Keratinocyte (primary cell): Measurements from ENCODE around the gene ZNF777. TPM values are rescaled to one million over a fixed set of nuclear protein-coding genes. Genes with fewer than 3 reads are reported as not detected.

Source experiments
- DNase-seq: peaks from one replicate; pipeline ENCODE4 v3.0.0-alpha.2; 2011; ENCODE audit warnings: low read depth, missing footprints, low spot score
- FAIRE-seq: peaks from 2 replicates; lab custom pipeline; 2011; peaks lifted over from hg19 to GRCh38; lab: Jason Lieb, UNC
- H2AFZ ChIP-seq: 2 replicates; pipeline ENCODE4 v1.6.0; 2012; ENCODE audit warnings: low read length, control low read depth, inconsistent platforms; ENCODE audit not compliant: control insufficient read depth
- H3K27ac ChIP-seq: 2 replicates; pipeline ENCODE4 v1.5.1; 2011; ENCODE audit warnings: low read length; ENCODE audit not compliant: control insufficient read depth, insufficient read depth
- H3K27me3 ChIP-seq: 3 replicates; pipeline ENCODE4 v1.6.0; 2011; ENCODE audit warnings: low read length; ENCODE audit not compliant: control insufficient read depth, insufficient read depth; ENCODE audit errors: extremely low read depth
- H3K36me3 ChIP-seq, 2 experiments: 2 replicates in 1 of 2; 3 replicates in 1 of 2; pipeline ENCODE4 v1.5.1; 2011; ENCODE audit warnings: low read length in 2 of 2, mild to moderate bottlenecking in 1 of 2; ENCODE audit not compliant: control insufficient read depth in 2 of 2, insufficient read depth in 2 of 2; ENCODE audit errors: extremely low read depth in 1 of 2
- H3K4me1 ChIP-seq: 3 replicates; pipeline ENCODE4 v1.5.1; 2011; ENCODE audit warnings: low read length; ENCODE audit not compliant: control insufficient read depth, insufficient read depth; ENCODE audit errors: extremely low read depth
- H3K4me2 ChIP-seq: 3 replicates; pipeline ENCODE4 v1.6.0; 2011; ENCODE audit warnings: low read depth, low read length; ENCODE audit not compliant: control insufficient read depth, insufficient read depth; ENCODE audit errors: extremely low read depth
- H3K4me3 ChIP-seq, 3 experiments: fragments of 200-600 bp in 1 of 3; sonication (generic) in 1 of 3; 2 replicates in 2 of 3; 3 replicates in 1 of 3; pipeline ENCODE4 v1.5.1; 2011 to 2016; ENCODE audit warnings: low read length in 3 of 3, mild to moderate bottlenecking in 3 of 3, control low read depth in 2 of 3, inconsistent platforms in 1 of 3, low read depth in 1 of 3, mixed read lengths in 1 of 3, mixed run types in 1 of 3, moderate library complexity in 1 of 3; ENCODE audit not compliant: control insufficient read depth in 2 of 3, insufficient read depth in 2 of 3; ENCODE audit errors: extremely low read depth in 1 of 3
- H3K79me2 ChIP-seq: 2 replicates; pipeline ENCODE4 v1.6.0; 2012; ENCODE audit warnings: low read length; ENCODE audit not compliant: control insufficient read depth, insufficient read depth
- H3K9ac ChIP-seq: 3 replicates; pipeline ENCODE4 v1.6.0; 2011; ENCODE audit warnings: low read length; ENCODE audit not compliant: control insufficient read depth, insufficient read depth; ENCODE audit errors: extremely low read depth
- H3K9me1 ChIP-seq: 3 replicates; pipeline ENCODE4 v1.6.0; 2011; ENCODE audit warnings: low read length; ENCODE audit not compliant: control insufficient read depth, insufficient read depth; ENCODE audit errors: extremely low read depth
- H3K9me3 ChIP-seq: 2 replicates; pipeline ENCODE4 v1.5.1; 2012; ENCODE audit warnings: low read depth, low read length; ENCODE audit not compliant: control insufficient read depth
- H4K20me1 ChIP-seq: 3 replicates; pipeline ENCODE4 v1.6.0; 2011; ENCODE audit warnings: low read length; ENCODE audit not compliant: control insufficient read depth, insufficient read depth; ENCODE audit errors: extremely low read depth
- CTCF ChIP-seq, 3 experiments: IDR thresholded peaks in 1 of 3; conservative IDR thresholded peaks in 1 of 3; optimal IDR thresholded peaks in 1 of 3; 2 replicates in 2 of 3; 3 replicates in 1 of 3; pipeline versions ENCODE3 to v1.5.1; 2011; ENCODE audit warnings: low read length in 3 of 3, mild to moderate bottlenecking in 3 of 3, moderate library complexity in 2 of 3, control low read depth in 1 of 3, inconsistent platforms in 1 of 3; ENCODE audit not compliant: insufficient read depth in 2 of 3; ENCODE audit errors: extremely low read depth in 1 of 3
- EZH2 ChIP-seq: IDR thresholded peaks from one replicate; pipeline ENCODE4 v1.6.1; 2012; ENCODE audit warnings: inconsistent platforms, mild to moderate bottlenecking, low read length, moderate library complexity
- dilution Hi-C: fragments of 300-500 bp; cut with MboI; formaldehyde crosslinking; loops from one replicate; pipeline ENCODE4 v1.7.0; 2020; ENCODE audit warnings: low sequenced_read_pairs; ENCODE audit not compliant: extremely low pct_ligation_motif_present
- polyA plus RNA-seq, 5 experiments: library from polyadenylated mRNA; depleted of rRNA in 3 of 5; stranded (reverse) in 3 of 5; stranded (forward) in 1 of 5; unstranded in 1 of 5; fragments of >200 nt; gene quantifications; 1 replicate in 1 of 5; 2 replicates in 3 of 5; 3 replicates in 1 of 5; pipeline versions ENCODE4 v1.2.1 to v1.2.3, GENCODE V29; 2011 to 2012; ENCODE audit warnings: missing spikeins in 2 of 5, low read depth in 1 of 5, low replicate concordance in 1 of 5

The ZNF777 gene
- polyA plus RNA-seq, 1 donor (not counting 4 experiments of a cell fraction or from before 2014, with no cell fraction given): 4.8 TPM

GRCh38 chr7:149468208-149468607 lies 7.3 kb upstream of the ZNF777 start:
- dilution Hi-C loops: no loop called here
- H3K27ac ChIP-seq: no peak overlapping the region
- no peak for FAIRE-seq

GRCh38 chr7:149467321-149467859 lies 6.5 kb upstream of the ZNF777 start:
- Histone ChIP-seq H3K79me2 (no peaks in the 10 kb centered on the region), H3K9me1 (no peaks in the 10 kb centered on the region), H3K9ac (no peak overlapping the region), H3K27me3 (no peaks in the 10 kb centered on the region), H3K4me2 (no peak overlapping the region), H3K9me3 (no peaks in the 10 kb centered on the region), H3K36me3 (no peaks in the 10 kb centered on the region), H3K4me3 (no peak overlapping the region), H3K27ac (no peak overlapping the region), H4K20me1 (no peaks in the 10 kb centered on the region), H2AFZ (no peak overlapping the region), H3K4me1 (no peaks in the 10 kb centered on the region)
- FAIRE-seq (no peak), DNase-seq (no peak)
- TF ChIP-seq EZH2: no peak
- no peak for TF ChIP-seq CTCF (optimal IDR thresholded peaks at IDR 0.05 in 1 of 3, IDR thresholded peaks at IDR 0.05 in 1 of 3, conservative IDR thresholded peaks at IDR 0.05 in 1 of 3; ENCODE audit: extremely low read depth in 1 of 3, insufficient read depth in 2 of 3, low read length in 3 of 3)
- dilution Hi-C loops: no loop called here

More at GRCh38 chr7:149468208-149468607, 7.3 kb upstream of the ZNF777 start:
- DNase-seq: no peak
- Histone ChIP-seq H3K79me2 (no peaks in the 10 kb centered on the region), H3K9me1 (no peaks in the 10 kb centered on the region), H4K20me1 (no peaks in the 10 kb centered on the region), H2AFZ (no peak overlapping the region), H3K4me1 (no peaks in the 10 kb centered on the region), H3K36me3 (peaks cover 0 to under 1% of the 10 kb centered on the region in 2 experiments), H3K4me3 (no peak overlapping the region), H3K9ac (no peak overlapping the region), H3K27me3 (no peaks in the 10 kb centered on the region), H3K4me2 (no peak overlapping the region), H3K9me3 (no peaks in the 10 kb centered on the region)
- TF ChIP-seq EZH2: no peak
- peak in 1 of 3 experiments; percentile 14 for TF ChIP-seq CTCF (optimal IDR thresholded peaks at IDR 0.05 in 1 of 3, IDR thresholded peaks at IDR 0.05 in 1 of 3, conservative IDR thresholded peaks at IDR 0.05 in 1 of 3; ENCODE audit: extremely low read depth in 1 of 3, insufficient read depth in 2 of 3, low read length in 3 of 3)
